Testis (tissue), 2 donors: ENCODE measurements around the gene ATP10A.

Experiments used
- POLR2A ChIP-seq: fragments of 450-650 bp; IDR thresholded peaks from one replicate; pipeline ENCODE4 v1.6.1; 2017; ENCODE audit warnings: antibody characterized with exemption, mild to moderate bottlenecking, moderate library complexity
- TF ChIP-seq, protein P1 (sequence below), 3 experiments: fragments of 450-650 bp in 2 of 3; fragments of 200-600 bp in 1 of 3; sonication (generic) in 1 of 3; IDR thresholded peaks; one replicate each; pipeline ENCODE4 v1.5.1; 2016 to 2019; ENCODE audit warnings: antibody characterized with exemption in 3 of 3, mild to moderate bottlenecking in 2 of 3, moderate library complexity in 1 of 3

DNA sequence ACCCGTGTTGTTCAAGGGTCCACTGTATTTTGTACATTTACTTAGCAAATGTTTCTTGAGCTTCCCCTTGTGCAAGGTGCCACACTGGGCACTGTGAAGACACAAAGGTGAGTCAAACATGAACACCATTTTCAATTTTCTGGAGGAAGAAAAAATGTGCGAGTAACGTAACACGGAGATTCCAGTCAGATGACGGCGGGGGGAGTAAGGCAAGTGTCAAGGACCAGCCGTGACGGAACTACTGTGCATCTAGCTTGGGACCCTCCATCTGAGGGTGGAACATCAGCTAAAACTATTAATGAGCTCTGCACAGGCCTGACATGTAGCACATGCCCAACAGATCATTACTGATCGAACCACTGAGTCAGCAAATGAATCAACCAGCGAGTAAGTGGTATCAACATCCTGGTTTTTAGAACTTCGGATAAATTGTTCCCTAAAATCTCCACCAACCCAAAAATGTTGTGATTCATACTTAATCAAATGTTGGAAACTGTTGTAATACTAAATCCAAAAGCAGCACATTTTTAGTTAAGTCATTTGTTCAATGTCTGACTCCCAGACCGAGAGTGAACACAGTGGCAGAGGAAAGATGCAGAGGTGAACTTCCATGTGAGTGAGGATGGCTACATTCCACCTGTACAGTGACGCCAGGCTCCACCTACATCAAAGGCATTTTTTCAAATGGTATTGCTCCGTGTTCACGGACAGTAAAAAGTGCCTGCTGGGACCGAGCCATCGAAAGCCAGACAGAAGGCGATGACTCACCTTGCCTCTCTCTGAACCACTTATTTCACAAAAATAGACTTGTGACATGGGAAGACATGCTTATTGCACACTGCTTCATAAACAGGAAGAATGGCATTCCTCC lies 172.2 kb downstream of the ATP10A start:
- TF ChIP-seq, protein P1, sequence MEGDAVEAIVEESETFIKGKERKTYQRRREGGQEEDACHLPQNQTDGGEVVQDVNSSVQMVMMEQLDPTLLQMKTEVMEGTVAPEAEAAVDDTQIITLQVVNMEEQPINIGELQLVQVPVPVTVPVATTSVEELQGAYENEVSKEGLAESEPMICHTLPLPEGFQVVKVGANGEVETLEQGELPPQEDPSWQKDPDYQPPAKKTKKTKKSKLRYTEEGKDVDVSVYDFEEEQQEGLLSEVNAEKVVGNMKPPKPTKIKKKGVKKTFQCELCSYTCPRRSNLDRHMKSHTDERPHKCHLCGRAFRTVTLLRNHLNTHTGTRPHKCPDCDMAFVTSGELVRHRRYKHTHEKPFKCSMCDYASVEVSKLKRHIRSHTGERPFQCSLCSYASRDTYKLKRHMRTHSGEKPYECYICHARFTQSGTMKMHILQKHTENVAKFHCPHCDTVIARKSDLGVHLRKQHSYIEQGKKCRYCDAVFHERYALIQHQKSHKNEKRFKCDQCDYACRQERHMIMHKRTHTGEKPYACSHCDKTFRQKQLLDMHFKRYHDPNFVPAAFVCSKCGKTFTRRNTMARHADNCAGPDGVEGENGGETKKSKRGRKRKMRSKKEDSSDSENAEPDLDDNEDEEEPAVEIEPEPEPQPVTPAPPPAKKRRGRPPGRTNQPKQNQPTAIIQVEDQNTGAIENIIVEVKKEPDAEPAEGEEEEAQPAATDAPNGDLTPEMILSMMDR (IDR thresholded peaks at IDR 0.05) = no peak
- TF ChIP-seq POLR2A = no peak
